Hypothalamus (tissue), 51 donors: ENCODE measurements around the gene KIAA0040.

Experiments used
- DNase-seq, 51 donors: peaks; one replicate each; lab custom pipeline; 2025; lab: John Stamatoyannopoulos, UW

Gene KIAA0040

DNA sequence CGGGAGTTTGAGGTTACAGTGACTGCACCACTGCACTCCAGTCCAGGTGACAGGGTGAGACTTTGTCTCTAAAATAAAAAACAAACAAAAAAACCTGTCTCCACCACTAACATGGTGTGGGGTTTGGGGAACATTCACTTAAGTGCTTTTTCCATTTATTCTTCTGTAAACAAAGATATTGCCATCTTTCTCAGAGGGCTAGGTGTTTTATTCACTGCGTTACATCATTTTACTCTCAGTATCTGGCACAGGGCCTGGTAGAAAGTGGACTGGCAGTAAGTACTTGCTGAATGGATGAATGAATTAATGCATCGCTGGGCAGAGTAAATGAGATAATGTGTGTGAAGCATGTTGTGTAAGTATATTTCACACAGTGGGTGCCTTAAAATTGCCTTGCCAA lies 20.1 kb downstream of the KIAA0040 start:
- DNase-seq, result no peak

DNA sequence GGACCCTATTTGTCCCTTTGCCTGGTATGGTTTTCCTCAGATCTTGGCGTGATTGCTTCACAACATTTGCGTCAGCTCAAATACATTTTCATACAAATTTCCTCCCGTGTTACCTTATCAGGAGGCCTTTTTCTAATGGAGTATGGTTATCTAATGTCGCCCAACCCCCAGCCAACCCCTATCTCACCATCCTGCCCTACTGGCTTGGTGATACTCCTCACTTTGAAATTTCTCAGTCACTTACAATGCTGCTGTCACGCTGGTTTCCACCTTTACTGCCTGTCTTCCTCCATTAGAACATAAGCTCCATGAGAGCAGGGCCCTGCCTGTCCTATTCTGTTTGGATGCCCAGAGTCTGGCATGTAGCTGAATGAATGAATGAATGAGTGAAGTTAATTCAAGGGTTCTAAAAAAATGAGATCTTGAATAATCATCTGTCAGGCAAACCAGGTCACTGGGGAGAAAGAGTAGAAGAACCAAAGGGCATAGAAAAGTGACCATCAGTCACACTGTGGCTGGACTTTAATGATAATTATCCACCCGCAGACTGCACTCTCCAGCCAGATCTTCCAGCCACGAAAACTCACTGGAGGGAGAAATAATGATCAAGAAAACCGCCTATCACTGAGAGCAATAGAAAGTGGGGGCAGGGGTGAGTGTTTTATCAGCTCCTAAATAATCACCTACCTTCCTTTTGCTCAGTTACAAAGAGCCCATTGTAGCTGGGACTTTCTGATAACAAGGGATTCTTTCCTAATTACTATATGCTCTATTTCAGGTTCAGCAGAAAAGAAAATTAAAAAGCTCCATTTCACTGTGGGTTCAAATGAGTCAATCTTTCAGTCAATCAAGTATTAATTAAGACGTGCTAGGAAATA lies 21.3 kb downstream of the KIAA0040 start:
- DNase-seq, result no peak

DNA sequence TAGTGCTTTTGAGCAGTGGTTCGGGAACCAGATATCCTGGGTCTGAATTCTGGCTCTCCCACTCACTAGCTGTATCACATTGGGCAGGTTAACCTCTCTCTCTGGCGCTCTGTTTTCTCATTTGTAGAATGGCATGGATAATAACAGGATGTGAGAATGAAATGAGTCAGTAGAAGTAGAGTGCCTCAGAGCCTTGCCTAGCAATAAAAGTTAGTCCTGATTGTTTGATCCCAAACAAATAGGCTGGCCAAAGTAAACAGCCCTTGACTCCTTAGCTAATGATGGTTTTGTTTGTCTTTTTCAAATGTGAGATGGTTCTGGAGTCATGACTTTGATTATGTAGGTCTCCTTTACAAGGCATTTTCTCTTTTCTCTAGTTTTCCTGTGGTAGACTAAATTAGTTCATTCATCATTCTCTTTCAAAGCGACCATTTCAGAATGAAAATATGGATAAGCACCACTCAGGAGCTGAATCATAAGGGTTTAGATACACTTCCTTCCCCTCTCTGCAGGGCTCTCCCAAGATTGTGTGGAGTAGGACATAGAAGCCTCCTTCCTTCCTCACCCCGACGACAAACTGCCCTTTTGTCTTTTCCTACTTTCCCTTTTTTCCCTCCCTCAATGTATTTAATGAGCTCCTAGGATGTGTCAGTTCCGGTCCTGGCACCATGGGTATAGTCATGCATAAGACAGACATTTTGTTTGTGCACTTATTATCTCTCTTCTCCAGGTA lies 23.1 kb downstream of the KIAA0040 start:
- no peak for DNase-seq

DNA sequence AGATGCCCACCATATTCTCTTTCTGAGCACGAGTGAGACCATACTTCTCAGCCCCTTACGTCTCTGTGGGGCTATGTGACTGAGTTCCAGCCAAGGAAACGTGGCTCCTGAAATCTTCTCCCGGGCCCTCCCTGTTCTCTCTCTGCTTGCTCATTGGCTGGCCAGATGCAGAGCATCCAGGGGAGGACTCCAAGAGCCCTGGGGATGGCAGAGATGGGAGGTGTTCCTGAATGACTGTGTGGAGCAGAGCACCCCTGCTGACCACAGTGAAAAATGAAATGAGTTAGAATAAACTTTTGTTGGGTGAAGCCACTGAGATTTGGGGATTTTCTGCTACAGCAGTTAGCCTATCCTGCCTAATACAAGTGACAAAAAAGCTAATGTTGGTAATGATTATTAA lies 23.8 kb downstream of the KIAA0040 start:
- no peak for DNase-seq

GRCh38 chr1:175167861-175168260 lies 24.7 kb downstream of the KIAA0040 start:
- DNase-seq, result no peak

DNA sequence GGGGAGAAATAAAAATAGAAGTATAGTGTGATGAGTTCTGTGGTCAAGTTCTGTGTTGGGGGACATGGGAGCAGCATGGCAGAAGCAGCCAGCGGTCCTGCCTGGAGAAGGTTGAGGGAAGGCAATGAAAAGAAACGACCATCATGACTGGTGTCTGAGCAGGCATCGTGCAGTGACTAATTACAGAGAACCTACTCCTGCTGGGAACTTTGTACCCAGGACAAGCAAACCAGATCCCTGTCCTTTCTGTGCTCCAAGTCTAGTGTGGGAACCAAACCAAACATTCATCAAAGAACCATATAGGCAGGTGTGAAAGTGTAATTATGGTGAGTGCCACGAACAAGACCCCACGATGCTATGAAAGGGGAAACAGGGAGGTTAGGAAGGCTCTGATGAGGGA lies 25.8 kb downstream of the KIAA0040 start:
- DNase-seq, result no peak

DNA sequence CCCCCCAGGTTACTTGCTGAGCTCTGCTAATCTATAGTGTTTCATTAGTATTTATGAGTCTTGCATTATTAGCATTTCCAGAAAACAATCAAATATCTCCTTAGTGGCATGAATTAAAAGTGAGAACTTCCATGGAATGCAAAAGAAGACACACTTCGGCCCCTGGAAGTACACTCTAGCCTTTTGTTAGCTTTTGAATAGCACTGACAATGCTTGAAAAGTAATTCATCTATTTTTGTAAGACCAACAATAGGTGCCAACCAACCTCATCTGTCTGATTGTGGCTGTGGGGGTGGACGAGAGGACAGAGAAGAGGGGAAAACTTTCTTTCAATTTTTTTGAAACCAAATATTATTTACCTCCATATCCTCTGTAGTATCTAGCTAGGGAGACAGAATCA lies 27.8 kb downstream of the KIAA0040 start:
- no peak for DNase-seq

GRCh38 chr1:175163702-175164101 lies 28.9 kb downstream of the KIAA0040 start:
- DNase-seq, result no peak

- no peak for DNase-seq
These were observed 29.6 kb downstream of the KIAA0040 start for GRCh38 chr1:175162955-175163354.

GRCh38 chr1:175158170-175158591 lies 34.4 kb downstream of the KIAA0040 start:
- peak in 6 of 51 donors; percentile 7 to 25 (median 10) for DNase-seq

DNA sequence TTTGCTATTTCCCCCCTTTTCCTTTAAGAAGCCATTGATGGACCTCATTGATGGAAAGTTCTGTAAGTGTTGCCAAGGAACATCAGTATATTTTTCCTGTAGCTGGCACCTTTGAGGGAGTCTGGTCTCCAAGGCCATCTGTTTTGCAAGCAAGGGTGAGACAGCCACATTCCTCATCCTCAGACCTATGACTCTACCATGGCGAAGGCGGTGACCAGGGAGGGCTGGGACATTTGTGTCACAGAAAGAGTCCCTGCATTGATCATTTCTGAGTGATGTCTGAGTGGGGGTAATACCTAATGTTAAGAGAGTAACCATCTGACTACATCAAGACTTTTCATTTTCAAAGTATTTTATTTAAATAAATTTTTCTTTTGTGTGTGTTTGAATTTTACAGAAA lies 35.4 kb downstream of the KIAA0040 start:
- no peak for DNase-seq

GRCh38 chr1:175155936-175156335 lies 36.6 kb downstream of the KIAA0040 start:
- no peak for DNase-seq

GRCh38 chr1:175155473-175155856 lies 37.1 kb downstream of the KIAA0040 start:
- DNase-seq, result no peak

GRCh38 chr1:175154629-175155472 lies 37.7 kb downstream of the KIAA0040 start:
- DNase-seq, result peak in 34 of 51 donors; percentile 2 to 69 (median 28)

DNA sequence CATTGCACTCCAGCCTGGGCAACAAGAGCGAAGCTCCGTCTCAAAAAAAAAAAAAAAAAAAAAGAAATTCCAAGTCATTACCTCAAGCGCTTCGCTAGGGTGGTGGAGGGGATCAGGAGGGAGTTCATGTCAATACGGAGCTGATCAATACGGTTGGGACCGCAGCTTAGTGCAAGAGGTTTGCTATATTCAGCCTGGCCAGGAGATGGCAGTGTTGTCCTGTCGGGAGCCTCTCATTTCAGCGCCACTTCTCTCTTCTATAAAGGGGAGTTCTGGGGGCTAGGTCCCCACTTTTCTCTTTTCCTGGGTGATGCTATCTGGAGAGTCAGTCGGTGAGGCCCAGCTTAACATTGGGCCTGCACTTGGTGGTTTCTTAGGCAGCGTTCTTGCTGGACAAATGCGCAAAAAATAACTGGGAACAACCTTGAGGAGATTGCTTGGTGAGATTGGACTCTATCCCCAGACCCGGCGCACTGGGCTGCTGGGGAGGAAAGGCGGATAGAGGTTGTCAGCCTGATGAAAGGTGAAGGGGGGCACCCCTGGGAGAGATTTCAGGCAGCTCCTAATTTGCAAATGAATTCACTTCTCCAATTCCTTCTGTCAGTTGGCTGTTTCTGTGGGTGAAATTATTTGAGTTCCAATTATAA lies 40.4 kb downstream of the KIAA0040 start:
- DNase-seq, result peak in 38 of 51 donors; percentile 2 to 67 (median 24)

DNA sequence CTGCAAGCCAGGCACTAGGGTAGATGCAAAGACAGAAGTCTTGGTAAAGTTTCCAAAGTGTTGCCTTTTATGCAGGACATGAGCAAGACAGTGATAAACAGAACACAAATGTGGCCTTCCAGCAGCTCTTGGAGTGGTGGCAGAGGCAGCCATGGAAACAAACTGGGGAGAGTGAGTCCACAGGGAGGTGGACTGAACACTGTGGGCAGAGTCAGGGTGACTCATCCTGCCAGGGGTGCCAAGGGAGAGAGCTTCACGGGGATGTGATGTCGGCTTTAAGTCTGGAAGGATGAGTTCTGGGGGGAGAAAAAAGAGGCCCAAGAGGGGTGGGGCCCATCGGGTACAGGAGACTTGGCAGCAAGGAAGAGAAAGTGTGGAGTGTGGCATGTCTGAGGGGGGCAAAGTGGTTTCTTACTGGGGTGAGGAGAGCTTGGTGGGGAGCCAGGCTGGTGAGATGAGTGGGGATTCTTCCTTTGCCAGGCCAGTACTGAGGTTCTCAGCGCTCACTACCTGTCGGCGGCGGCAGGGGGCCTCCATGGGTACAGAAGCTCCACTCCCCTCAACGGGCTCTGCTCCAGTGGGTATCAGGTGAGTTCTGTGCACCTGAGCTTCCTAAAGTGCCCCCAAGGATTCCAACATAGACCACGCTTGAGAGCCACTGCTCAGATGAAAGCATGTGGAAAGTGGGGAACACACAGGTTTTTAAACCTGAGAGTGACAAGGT lies 41.8 kb downstream of the KIAA0040 start:
- DNase-seq, result peak in 9 of 51 donors; percentile 5 to 45 (median 20)

GRCh38 chr1:175148068-175148467 lies 44.5 kb downstream of the KIAA0040 start:
- no peak for DNase-seq

GRCh38 chr1:175147569-175147968 lies 45.0 kb downstream of the KIAA0040 start:
- no peak for DNase-seq

DNA sequence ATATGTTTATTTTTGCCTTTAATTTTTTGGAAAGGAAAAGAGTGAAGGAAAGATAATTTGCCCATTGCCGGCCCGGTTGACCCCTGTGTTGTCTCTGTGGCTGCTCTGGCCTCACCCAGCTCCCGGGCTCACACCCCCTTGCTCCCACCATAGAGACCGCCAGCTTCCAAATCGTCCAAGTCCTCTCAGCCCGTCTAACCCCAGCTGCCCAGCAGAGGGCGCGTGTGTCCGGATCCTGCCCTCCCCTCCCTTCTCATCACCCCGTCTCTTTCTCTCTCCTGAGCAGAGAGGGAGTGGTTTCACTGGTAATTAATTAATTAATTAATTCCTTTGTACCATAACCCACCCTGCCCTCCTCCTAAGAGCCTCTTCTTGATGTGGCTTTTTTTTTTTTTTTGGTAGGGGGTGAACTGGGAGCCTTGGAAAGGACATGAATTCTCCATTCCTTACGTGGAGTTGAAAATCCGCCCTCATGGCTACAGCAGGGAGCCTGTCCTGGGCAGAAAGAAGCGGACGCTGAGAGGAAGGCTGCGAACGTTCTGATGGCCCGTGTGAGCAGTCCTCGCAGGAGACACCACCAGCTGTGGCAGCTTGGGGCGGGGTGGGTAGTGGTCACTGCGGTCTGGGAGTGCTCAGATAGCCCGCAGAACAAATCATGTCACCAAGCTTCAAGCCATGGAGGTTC lies 45.9 kb downstream of the KIAA0040 start:
- peak in 29 of 51 donors; percentile 3 to 64 (median 15) for DNase-seq
